Measurements from ENCODE around the gene ADK. TPM values are rescaled to one million over a fixed set of nuclear protein-coding genes. Genes with fewer than 3 reads are reported as not detected.
A peak's percentile ranks its signal among the peaks of the same experiment; 100 is the strongest.

ADK gene
- total RNA-seq, 1 experiment from 2014 or later, result 26.8 TPM

- Mint-ChIP-seq H3K4me1 (peaks cover 49 to 52% of the 10 kb centered on the region in 2 experiments), H3K9me3 (peaks cover under 1 to 8% of the 10 kb centered on the region in 2 experiments; a peak in 4 of 5 replicates), H3K36me3 (ENCODE audit: insufficient read depth in 1 of 3, low read depth in 3 of 3) (peaks cover 7 to 12% (median 9%) of the 10 kb centered on the region in 3 experiments), H3K27ac (peak overlapping the region; percentile 95 to 99 (median 99)), H3K4me3 (peak overlapping the region in 1 of 2 experiments; percentile 47; a peak in 1 of 5 replicates), H3K27me3 (ENCODE audit: low read depth) (no peaks in the 10 kb centered on the region)
- H3K18ac ChIP-seq (ENCODE audit: insufficient read length, low read depth, low read length), result peak overlapping the region; percentile 81
- no peak overlapping the region for H3K56ac ChIP-seq (ENCODE audit: insufficient read length, low read depth, low read length)
- H4K5ac ChIP-seq (ENCODE audit: insufficient read length, low read depth, low read length), result no peak overlapping the region
- WGBS (ENCODE audit: extremely low coverage, insufficient read length, low lambda C conversion rate), result no CpG with 5 or more reads among the region's 4 CpGs
- H2BK5ac ChIP-seq (ENCODE audit: insufficient read length, low read length), result no peak overlapping the region
- H3K79me2 ChIP-seq (ENCODE audit: insufficient read depth, low read length), result no peaks in the 10 kb centered on the region
- no peak overlapping the region for H2AK5ac ChIP-seq (ENCODE audit: insufficient read length, low read length)
- no peak overlapping the region for H3K9ac ChIP-seq (ENCODE audit: extremely low read depth, insufficient read length, low read length)
- no peak overlapping the region for H2BK15ac ChIP-seq (ENCODE audit: low read depth, low read length)
- H4K91ac ChIP-seq (ENCODE audit: insufficient read length, low read depth, low read length), result no peak overlapping the region
- no peak overlapping the region for H2BK12ac ChIP-seq (ENCODE audit: insufficient read length, low read depth, low read length)
- no peaks in the 10 kb centered on the region for H4K20me1 ChIP-seq (ENCODE audit: control insufficient read depth, insufficient read depth, insufficient read length)
- no peak overlapping the region for H4K8ac ChIP-seq (replicated peaks; ENCODE audit: insufficient read length, low read depth, low read length)
- H2BK120ac ChIP-seq (ENCODE audit: low read depth, low read length, poor library complexity, severe bottlenecking), result peak overlapping the region; percentile 69
- H3K23ac ChIP-seq (ENCODE audit: insufficient read length, low read depth, low read length), result no peak overlapping the region
- H2BK20ac ChIP-seq (ENCODE audit: low read depth, low read length, poor library complexity, severe bottlenecking), result no peak overlapping the region
- no peaks in the 10 kb centered on the region for H3K27me3 ChIP-seq (ENCODE audit: insufficient read depth, low read length)
- H3K27ac ChIP-seq (ENCODE audit: insufficient read length, low read depth, low read length), result peak overlapping the region; percentile 67
- H3K14ac ChIP-seq (ENCODE audit: insufficient read depth, low read length), result peak overlapping the region; percentile 44; the same call in 1 of the 2 replicates
- H3K4ac ChIP-seq (ENCODE audit: low read depth, low read length), result no peak overlapping the region
- H3K4me1 ChIP-seq (ENCODE audit: insufficient read depth, low read length), result no peaks in the 10 kb centered on the region; the same call in 1 of the 2 replicates
- H3K23me2 ChIP-seq (ENCODE audit: insufficient read length, low read depth, low read length, poor library complexity, severe bottlenecking), result no peaks in the 10 kb centered on the region
- DNase-seq, result no peak
- no peak for TF ChIP-seq CTCF (conservative IDR thresholded peaks at IDR 0.05)
- H3T11ph ChIP-seq (ENCODE audit: low read length), result peak overlapping the region; percentile 62
- no peak overlapping the region for H2AFZ ChIP-seq (ENCODE audit: low read length)
- no peak overlapping the region for H3K4me2 ChIP-seq (ENCODE audit: insufficient read depth, insufficient read length, low read length)
- no peaks in the 10 kb centered on the region for H3K79me1 ChIP-seq (ENCODE audit: insufficient read depth, low read depth, low read length, poor library complexity, severe bottlenecking)
- H3K9me3 ChIP-seq (ENCODE audit: control insufficient read depth, low read depth, low read length), result no peaks in the 10 kb centered on the region
Observed at GRCh38 chr10:74418285-74418872, 267.4 kb downstream of the ADK start.
